ENCODE measurements around the gene REC8.
"Not testable (repeated sequence)": the region's sequence is repeated elsewhere in the genome, so short reads cannot be mapped to it uniquely, and the experiment has no call there.

GRCh38 chr14:24222987-24223386 is 51.1 kb downstream of the REC8 start:
- TF ChIP-seq CTCF (IDR thresholded peaks at IDR 0.05; ENCODE audit: insufficient read depth, low read depth, low read length); EZH2 (IDR thresholded peaks at IDR 0.05; ENCODE audit: insufficient read depth, low read length): not testable (repeated sequence)
